ENCODE results near the gene TCTN3. TPM values are rescaled to one million over a fixed set of nuclear protein-coding genes. Genes with fewer than 3 reads are reported as not detected.

The TCTN3 gene
- total and polyA plus RNA-seq, 2 of the 13 experiments (the other 11 are each of a cell fraction or from before 2014, with no cell fraction given): 53.3 to 60.0 TPM

DNA sequence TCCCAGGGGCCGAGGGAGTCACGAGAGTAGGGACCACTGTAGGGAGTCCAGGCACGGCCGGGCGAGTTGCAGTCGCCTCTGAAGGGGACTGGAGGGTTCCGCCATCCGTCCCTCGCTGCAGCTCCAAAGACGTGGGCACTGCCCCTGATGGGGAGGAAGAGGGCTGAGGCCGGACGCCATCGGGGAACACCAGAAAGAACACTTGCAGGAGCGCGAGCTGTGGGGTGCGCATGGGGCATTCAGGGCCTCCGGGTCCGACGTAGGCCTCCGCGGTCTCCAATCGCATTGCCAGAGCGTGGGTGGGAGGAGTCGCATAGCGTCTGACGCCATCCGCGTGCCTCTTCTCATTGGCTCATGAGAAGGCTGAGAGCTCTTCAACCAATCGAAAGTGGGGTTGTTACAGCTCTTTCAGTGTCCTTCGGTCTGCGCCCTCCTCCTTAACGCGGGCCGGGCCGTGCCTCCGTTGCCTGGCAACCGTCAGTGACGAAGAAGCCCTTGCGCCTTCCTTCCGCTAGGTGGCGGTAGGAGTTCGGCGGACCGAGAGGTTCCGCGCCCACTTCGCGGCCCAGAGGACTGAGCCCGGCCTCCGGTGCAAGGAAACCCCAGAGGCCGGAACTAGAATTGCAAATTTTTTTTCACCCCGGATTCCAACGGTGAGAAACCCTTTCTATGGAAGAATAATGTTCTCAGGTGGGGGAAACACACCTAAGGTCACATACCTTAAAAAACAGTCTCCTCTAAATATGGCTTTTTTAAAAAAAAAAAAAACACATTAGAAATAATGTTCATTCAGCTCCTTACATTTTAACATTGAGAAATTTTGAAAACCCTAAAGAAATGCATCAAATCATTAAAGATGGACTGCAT is at the start of gene TCTN3 (continued):
- no peak for TF ChIP-seq LBX2 (CRISPR knock-in tag; IDR thresholded peaks at IDR 0.05; ENCODE audit: borderline replicate concordance)
- TF ChIP-seq BRCA1 (CRISPR knock-in tag; IDR thresholded peaks at IDR 0.05): no peak; the same call in 1 of the 2 replicates
- no peak for TF ChIP-seq ZNF674 (CRISPR knock-in tag; IDR thresholded peaks at IDR 0.05; ENCODE audit: low read depth)
- TF ChIP-seq ZFP91 (CRISPR knock-in tag; IDR thresholded peaks at IDR 0.05; ENCODE audit: borderline replicate concordance): peak; percentile 88; the same call in 1 of the 2 replicates
- no peak for TF ChIP-seq POLR2AphosphoS2 (IDR thresholded peaks at IDR 0.05; ENCODE audit: low read depth, low read length)
- no peak for TF ChIP-seq MZF1 (CRISPR knock-in tag; IDR thresholded peaks at IDR 0.05; ENCODE audit: borderline replicate concordance)
- no peak; the same call in 1 of the 2 replicates for TF ChIP-seq ZSCAN25 (CRISPR knock-in tag; IDR thresholded peaks at IDR 0.05)
- TF ChIP-seq ZNF225 (CRISPR knock-in tag; IDR thresholded peaks at IDR 0.05): no peak
- no peak; the same call in 1 of the 2 replicates for TF ChIP-seq REL (CRISPR knock-in tag; conservative IDR thresholded peaks at IDR 0.05)
- no peak for TF ChIP-seq ZSCAN20 (CRISPR knock-in tag; IDR thresholded peaks at IDR 0.05; ENCODE audit: borderline replicate concordance)
- no peak for TF ChIP-seq SMAD9 (CRISPR knock-in tag; IDR thresholded peaks at IDR 0.05)
- no peak for TF ChIP-seq ZBTB7B (CRISPR knock-in tag; IDR thresholded peaks at IDR 0.05)
- peak; percentile 78 for TF ChIP-seq HOXA3 (CRISPR knock-in tag; IDR thresholded peaks at IDR 0.05)
- no peak for TF ChIP-seq ZNF772 (CRISPR knock-in tag; IDR thresholded peaks at IDR 0.05)
- TF ChIP-seq, protein P1, sequence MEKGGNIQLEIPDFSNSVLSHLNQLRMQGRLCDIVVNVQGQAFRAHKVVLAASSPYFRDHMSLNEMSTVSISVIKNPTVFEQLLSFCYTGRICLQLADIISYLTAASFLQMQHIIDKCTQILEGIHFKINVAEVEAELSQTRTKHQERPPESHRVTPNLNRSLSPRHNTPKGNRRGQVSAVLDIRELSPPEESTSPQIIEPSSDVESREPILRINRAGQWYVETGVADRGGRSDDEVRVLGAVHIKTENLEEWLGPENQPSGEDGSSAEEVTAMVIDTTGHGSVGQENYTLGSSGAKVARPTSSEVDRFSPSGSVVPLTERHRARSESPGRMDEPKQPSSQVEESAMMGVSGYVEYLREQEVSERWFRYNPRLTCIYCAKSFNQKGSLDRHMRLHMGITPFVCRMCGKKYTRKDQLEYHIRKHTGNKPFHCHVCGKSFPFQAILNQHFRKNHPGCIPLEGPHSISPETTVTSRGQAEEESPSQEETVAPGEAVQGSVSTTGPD (CRISPR knock-in tag; IDR thresholded peaks at IDR 0.05): no peak
- no peak; the same call in 1 of the 2 replicates for TF ChIP-seq NCOA2 (CRISPR knock-in tag; IDR thresholded peaks at IDR 0.05)
- peak; percentile 85; the same call in 1 of the 2 replicates for TF ChIP-seq ZNF362 (CRISPR knock-in tag; IDR thresholded peaks at IDR 0.05; ENCODE audit: borderline replicate concordance)
- TF ChIP-seq ZBTB21 (CRISPR knock-in tag; IDR thresholded peaks at IDR 0.05): no peak

All from HepG2 (cell line).